ENCODE data around the gene SH3PXD2B.
A peak's percentile ranks its signal among the peaks of the same experiment; 100 is the strongest.
"Not testable (repeated sequence)": the region's sequence is repeated elsewhere in the genome, so short reads cannot be mapped to it uniquely, and the experiment has no call there.

The SH3PXD2B gene

DNA sequence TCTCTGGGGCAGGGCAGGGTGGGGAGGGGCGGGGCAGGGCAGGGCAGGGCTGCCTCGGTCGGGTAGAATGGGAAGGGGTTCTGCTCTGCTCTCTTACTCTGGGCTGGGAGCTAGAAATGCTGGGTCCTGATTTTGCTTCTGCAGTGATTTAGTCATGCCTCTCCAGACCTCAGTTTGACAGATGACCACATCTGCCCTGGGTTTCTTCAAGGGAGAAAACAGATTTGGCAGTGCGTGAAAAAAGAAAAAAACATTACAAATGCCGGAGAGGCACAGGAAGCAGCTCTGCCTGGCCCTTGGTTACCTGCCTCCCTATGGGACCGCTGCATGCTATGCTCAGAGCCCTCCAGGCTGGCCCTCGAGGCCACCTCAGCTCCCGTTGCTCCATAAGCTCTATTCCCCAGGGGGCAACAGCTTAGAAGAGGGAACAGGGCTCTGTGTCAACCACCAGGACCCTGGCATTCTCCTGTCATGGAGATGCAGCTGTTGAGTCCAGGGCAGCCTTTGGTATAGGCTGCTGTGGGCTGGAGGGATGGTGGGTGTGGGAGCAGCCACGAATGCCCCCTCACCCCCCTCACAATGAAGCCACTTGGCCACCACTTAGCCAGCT is 117.5 kb downstream of the SH3PXD2B start:
- DNase-seq = no peak
- in situ Hi-C loops (cut with HindIII; ENCODE audit: low pct_ligation_motif_present, low pct_unique_long_range_greater_than_20kb, low sequenced_read_pairs) = no loop called here

DNA sequence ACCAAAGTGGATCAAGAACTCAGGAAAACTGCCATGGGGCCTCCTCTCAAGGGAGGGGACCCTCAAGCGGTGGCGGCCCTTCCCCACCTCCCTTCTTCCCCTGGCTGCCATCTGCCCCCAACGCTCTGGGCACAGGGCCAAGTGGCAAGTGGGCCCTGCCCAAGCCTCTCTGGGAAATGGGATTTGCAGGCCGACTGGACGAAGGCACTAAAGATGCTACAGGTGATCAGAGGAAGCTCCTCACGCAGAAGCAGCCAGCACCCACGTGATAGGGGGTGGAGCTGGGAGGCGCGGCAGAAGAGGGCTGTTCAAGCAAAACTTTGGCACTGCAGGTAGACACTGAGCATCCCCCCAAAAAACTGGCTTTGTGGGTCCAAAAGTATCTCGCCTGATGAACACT is 118.1 kb downstream of the SH3PXD2B start:
- DNase-seq = no peak
- in situ Hi-C loops (cut with HindIII; ENCODE audit: low pct_ligation_motif_present, low pct_unique_long_range_greater_than_20kb, low sequenced_read_pairs) = no loop called here

DNA sequence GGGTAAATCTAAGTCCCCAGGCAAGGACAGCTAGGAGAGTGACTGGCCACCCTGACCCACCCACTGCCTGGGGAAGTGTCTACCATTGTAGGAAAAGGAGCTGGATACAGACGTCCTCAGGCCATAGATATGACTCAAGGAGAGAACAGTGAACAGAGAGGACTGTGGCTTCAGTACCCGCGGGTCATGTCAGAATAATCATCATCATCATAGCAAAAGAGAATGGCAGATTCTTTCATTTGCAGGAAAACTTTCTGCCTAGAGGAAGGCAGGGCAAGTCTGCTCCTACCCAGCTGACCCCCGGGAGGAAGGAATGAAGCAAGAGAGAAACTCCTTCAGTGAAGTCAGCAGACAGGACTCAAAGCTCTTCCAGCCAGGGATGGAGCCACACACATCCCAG is 118.6 kb downstream of the SH3PXD2B start:
- no peak for DNase-seq
- in situ Hi-C loops (cut with HindIII; ENCODE audit: low pct_ligation_motif_present, low pct_unique_long_range_greater_than_20kb, low sequenced_read_pairs) = no loop called here

DNA sequence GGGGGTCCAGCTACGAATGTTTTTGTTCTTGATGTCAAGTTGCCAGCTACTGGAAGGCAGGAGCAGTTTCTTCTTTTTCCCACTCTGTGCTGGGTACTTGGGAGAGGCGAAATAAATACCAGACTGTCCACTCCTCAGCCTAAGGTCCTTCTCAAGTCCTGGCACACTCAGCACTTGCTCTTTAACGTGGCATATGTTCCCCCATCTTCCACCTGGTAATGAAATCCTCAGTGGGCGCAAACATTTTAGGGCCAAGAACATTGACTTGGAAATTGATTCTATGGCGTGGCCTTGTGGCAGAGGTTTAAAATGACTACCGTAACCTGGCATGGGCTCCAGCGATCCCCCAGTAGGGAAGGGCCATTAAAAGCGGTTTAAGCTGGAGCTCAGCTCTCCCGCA is 119.7 kb downstream of the SH3PXD2B start:
- in situ Hi-C loops (cut with HindIII; ENCODE audit: low pct_ligation_motif_present, low pct_unique_long_range_greater_than_20kb, low sequenced_read_pairs) = no loop called here
- DNase-seq = no peak

DNA sequence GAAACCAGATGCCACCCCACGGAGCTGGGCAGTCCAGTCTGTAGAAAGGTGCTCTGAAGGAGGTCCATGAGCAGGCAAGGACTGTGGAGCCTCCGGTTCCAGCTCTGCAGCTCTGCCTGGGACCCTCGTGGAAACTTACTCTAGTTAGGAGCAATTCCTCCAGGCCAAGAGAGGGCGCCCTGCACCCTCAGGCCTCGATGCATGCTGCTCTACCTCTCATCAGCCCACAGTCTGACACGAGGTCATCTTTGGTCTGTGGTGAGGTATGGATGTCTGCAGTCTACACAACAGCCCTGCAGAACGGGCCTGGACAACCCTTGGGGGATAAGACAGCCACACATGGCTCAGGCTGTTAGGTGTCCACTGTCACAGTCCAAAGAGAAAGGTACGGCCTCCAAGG is 120.1 kb downstream of the SH3PXD2B start:
- no peak for DNase-seq
- in situ Hi-C loops (cut with HindIII; ENCODE audit: low pct_ligation_motif_present, low pct_unique_long_range_greater_than_20kb, low sequenced_read_pairs) = no loop called here

DNA sequence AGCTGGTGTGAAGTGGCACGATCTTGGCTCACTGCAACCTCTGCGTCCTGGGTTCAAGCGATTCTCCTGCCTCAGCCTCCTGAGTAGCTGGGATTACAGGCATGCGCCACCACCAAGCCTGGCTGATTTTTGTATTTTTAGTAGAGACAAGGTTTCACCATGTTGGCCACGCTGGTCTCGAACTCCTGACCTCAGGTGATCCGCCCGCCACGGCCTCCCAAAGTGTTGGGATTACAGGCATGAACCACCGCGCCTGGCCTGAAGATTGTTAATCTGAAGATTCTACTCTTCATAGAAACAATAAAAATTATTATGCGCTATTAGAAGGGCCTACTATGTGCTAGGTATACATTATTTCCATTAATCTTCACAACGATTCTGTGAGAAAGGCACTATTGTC is 127.4 kb downstream of the SH3PXD2B start:
- in situ Hi-C loops (cut with HindIII; ENCODE audit: low pct_ligation_motif_present, low pct_unique_long_range_greater_than_20kb, low sequenced_read_pairs); DNase-seq: not testable (repeated sequence)

DNA sequence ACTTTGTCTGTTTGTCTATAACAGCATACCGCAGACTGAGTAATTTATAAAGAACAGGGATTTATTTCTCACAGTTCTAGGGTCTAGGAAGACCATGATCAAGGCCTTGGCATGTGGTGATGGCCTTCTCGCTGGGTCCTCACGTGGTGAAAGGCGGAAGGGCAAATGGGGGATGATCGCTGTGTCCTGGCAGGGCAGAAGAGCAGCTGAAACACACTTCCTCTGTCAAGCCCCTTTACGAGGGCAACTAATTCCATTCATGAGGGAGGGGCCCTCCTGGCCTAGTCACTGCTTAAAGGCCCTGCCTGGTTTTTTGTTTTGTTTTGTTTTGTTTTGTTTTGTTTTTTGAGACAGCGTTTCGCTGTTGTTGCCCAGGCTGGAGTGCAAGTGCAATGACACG is 128.9 kb downstream of the SH3PXD2B start:
- in situ Hi-C loops (cut with HindIII; ENCODE audit: low pct_ligation_motif_present, low pct_unique_long_range_greater_than_20kb, low sequenced_read_pairs) = no loop called here
- no peak for DNase-seq

DNA sequence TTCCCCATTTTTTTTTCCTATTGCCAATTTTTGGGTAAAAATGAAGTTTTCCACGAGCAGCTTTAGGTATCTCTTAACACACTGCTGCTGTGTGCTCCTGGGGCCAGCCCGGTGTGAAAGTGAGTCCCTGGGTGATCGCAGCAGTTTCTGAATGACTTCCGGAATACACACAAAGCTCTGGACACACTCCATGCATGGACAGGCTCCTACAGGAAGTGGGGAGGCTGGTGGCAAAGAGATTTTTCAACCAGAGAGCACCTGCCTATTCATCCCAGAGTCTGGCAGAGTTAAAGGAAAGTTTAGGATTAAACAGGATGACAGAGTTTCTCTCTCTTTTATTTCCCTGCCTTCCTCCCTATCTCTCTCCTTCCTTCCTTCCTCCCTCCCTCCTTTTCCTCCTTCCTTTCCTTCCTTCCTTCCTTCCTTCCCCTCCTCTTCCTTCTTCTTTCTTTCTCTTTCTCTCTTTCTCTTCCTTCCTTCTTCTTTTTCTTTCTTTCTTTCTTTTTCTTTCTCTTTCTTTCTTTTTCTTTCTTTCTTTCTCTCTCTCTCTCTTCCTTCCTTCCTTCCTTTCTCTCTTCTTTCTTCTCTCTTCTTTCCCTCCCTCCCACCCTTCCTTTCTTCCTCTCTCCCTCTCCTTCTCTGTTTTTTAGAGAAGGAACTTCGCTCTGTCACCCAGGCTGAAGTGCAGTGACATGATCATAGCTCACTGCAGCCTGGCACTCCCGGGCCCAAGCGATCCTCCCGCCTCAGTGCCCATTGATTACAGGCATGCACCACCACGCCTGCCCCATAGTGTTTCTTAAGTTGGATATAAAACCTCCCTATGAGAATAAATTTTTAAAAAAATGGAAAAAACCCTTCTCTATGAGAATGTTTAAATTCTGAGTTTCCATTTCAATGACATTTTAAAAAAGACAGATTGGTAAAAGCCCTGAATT is 132.0 kb downstream of the SH3PXD2B start:
- DNase-seq = peak; percentile 3
- in situ Hi-C loops (cut with HindIII; ENCODE audit: low pct_ligation_motif_present, low pct_unique_long_range_greater_than_20kb, low sequenced_read_pairs) = no loop called here

DNA sequence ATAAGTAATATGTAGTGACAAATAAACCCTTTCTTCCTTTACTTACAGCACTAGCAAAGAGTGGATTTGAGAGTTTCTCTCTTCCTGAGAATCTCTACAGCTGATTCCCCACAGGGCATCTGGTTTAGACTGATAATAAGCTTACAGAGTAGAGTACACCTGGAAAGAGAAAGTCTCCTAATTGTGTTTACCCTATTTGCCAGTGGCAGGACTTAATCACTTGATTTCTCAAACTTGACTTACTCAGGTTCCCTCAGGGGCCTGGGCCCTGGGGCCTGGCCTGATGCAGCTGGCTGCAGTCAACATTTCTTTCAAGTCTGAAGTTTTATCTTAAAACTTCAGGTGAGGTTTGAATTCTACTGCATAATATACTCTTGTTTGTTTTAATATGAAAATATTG is 132.7 kb downstream of the SH3PXD2B start:
- in situ Hi-C loops (cut with HindIII; ENCODE audit: low pct_ligation_motif_present, low pct_unique_long_range_greater_than_20kb, low sequenced_read_pairs) = no loop called here
- DNase-seq = no peak

DNA sequence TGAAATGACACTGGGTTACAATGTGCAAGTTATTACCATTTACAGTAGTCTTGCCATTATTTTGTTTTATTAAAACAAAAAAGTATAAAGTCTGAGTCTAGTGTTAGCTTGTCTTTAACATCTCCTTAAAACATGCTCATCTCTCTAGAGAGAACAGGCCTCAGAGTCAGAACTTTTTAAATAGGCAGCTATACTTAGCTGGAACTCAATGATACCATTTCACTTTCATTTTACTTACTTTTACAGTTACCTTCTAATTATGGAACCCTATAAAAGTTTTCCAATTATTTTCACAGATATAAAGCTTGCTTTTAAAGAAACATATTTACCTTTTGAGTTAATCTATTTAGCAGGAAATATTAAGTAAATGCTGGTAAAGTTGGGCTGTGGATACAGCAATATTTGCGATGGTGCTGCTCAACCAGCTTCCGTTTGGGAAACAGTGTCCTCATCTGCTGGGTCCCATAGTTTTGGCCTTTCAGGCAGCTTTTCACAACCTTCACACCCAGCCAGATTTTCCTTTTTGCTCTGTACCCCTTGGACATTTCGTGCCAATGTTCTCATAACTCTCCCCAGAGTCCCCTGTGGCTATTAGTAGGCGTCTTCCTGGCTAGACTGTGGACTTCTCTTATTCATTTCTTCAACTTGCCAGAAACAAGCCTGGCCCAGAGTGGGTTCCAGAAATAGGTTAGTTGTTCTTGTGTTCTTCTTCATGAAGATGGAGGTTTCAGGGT is 134.4 kb downstream of the SH3PXD2B start:
- in situ Hi-C loops (cut with HindIII; ENCODE audit: low pct_ligation_motif_present, low pct_unique_long_range_greater_than_20kb, low sequenced_read_pairs) = no loop called here
- DNase-seq = no peak

DNA sequence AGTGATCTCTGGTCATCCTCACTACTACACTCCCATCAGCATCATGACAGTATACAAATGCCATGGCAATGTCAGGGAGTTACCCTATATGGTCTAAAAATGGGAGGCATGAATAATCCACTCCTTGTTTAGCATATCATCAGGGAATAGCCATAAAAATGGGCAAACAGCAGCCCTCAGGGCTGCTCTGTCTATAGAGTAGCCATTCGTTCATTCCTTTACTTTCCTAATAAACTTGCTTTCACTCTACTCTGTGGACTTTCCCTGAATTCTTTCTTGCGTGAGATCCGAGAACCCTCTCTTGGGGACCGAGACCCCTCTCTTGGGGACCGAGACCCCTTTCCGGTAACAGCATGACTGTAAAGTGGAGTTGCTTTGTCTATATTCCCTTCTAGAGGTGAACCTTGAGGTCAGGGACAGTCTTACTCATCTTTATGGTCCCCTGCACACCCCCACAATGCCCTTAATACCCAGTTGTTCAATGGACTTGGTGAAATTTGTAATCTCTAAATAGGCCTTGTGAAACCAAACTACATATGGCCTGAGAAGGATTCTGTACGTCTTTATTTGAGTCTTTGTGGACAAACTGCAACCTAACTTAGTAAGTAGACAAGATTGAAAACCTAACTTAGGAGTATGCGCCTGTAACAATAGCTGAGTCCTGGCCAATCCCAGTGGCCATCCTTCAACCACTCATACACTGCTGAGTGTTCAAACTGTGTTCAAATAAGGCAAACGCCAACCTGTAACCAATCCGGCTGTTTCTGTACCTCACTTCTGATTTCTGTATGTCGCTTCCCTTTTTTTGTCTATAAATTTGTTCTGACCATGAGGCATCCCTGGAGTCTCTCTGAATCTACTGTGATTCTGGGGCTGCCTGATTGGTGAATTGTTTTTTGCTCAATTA is 138.5 kb downstream of the SH3PXD2B start:
- no peak for DNase-seq
- in situ Hi-C loops (cut with HindIII; ENCODE audit: low pct_ligation_motif_present, low pct_unique_long_range_greater_than_20kb, low sequenced_read_pairs) = no loop called here

DNA sequence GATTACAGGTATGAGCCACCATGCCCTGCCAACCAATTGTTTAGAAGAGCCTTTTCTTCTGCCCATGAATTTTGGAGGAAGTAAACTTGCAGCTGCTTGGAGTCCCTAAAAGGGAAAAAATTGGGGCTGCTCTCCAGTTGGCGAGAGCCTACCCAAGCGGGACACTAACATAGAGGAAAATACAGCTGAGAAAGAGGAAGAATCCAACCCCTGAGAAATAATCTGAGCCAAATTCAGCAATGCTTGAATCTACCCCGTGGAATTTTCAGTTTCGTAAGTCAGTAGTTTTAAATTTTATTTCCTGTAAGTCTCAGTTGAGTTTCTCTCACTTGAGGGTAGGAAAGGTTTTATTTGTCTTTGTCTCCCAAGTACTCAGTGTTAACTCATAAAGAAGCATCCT is 140.4 kb downstream of the SH3PXD2B start:
- in situ Hi-C loops (cut with HindIII; ENCODE audit: low pct_ligation_motif_present, low pct_unique_long_range_greater_than_20kb, low sequenced_read_pairs) = no loop called here
- no peak for DNase-seq

DNA sequence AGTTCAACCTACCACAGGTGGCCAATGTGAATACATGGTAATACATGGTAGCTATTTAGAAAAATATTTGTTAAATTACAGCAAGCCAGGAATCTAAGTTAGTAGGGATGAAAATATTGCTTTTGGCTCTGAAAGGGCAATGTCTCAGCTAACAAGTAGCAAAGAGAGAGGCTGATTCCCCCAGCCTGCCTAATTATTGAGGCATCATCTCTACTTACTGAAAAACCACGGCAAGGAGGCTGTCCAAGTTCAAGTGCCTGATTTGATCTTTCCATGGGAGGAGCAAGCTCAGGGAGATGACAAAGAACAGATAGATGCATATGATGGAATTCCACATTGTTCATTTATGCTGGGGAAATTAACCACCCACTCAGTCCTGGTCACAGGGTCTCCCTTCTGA is 142.0 kb downstream of the SH3PXD2B start:
- no peak for DNase-seq

DNA sequence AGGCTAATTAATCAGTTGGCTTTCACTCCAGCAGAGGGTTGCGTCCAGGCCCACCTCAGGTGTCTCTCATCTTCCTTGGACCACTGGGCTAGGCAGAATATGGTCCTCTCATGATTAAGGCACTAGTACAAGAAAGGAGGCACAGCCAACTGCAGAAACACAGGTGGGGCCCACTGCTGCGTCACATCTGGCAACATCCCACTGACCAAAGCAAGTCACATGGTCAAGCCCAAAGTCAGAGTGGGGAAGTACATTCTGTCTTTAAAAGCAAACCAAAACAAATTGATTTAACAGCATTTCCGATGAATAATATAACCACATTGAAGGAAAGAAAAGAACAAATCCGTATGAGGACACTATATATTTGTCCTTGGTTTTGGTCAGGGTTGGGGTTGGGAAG is 142.7 kb downstream of the SH3PXD2B start:
- no peak for DNase-seq
- in situ Hi-C loops (cut with HindIII; ENCODE audit: low pct_ligation_motif_present, low pct_unique_long_range_greater_than_20kb, low sequenced_read_pairs) = no loop called here

More for the DNA sequence above, 142.0 kb downstream of the SH3PXD2B start:
- in situ Hi-C loops (cut with HindIII; ENCODE audit: low pct_ligation_motif_present, low pct_unique_long_range_greater_than_20kb, low sequenced_read_pairs) = no loop called here

DNA sequence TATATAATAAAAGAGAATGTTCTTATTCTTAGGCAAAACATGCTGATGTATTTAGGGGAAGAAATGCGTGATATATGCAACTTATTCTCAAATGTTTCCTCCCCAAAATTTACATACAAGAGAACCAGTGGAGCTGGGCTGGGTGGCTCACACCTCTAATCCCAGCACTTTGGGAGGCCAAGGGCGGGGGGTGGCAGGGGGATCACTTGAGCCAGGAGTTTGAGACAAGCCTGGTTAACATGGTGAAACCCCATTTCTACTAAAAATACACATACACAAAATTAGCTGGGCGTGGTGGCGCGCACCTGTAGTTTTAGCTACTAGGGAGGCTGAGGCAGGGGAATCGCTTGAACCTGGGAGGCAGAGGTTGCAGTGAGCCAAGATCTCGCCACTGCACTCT is 143.3 kb downstream of the SH3PXD2B start:
- in situ Hi-C loops (cut with HindIII; ENCODE audit: low pct_ligation_motif_present, low pct_unique_long_range_greater_than_20kb, low sequenced_read_pairs) = no loop called here
- DNase-seq = no peak

DNA sequence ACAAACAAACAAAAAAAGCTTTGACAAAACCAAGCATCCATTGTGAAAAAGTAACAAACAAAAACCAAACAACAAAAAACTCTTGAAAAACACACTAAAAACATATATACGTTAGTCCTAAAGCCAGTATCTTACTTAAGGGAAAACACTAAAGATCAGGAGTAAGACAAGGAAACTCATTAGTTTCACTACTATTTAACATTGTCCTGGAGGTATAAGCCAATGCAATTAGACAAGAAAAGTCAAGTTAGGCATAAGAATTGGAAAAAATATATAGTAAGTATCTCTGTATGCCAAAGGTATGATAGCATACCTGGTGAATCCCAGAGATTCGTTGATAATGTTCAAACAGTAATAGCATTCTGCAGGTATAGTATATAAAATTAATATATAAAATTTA is 148.9 kb downstream of the SH3PXD2B start:
- in situ Hi-C loops (cut with HindIII; ENCODE audit: low pct_ligation_motif_present, low pct_unique_long_range_greater_than_20kb, low sequenced_read_pairs) = no loop called here
- DNase-seq = no peak

DNA sequence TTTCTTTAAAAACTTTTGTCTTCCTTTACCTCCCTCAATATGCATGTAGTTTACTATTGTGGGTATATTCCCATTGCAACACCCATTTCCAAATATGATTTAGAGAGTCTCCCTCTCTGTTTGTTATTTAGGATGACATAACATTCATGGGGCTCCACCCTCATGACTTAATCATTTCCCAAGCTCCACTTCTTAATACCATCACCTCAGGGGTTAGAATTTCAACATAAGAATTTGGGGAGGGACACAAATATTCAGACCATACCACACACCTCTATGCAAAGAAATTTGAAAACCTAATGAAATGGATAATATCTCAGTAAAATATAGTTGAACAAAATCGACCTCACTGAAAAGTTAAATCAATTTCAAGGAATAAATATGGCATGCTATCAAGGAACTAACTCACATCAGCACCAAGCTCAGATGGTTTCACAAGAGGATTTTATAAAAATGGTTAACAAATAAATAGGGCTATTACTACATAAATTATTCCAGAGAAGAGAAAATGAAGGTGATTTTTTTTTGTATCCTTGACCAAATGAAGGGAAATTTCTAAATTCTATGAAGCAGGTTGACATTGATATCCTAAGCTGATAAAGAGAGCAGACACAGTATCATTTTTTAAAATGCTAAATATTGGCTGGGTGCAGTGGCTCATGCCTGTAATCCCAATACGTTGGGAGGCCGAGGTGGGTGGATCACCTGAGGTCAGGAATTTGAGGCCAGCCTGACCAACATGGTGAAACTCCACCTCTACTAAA is 150.6 kb downstream of the SH3PXD2B start:
- in situ Hi-C loops (cut with HindIII; ENCODE audit: low pct_ligation_motif_present, low pct_unique_long_range_greater_than_20kb, low sequenced_read_pairs) = no loop called here
- no peak for DNase-seq

DNA sequence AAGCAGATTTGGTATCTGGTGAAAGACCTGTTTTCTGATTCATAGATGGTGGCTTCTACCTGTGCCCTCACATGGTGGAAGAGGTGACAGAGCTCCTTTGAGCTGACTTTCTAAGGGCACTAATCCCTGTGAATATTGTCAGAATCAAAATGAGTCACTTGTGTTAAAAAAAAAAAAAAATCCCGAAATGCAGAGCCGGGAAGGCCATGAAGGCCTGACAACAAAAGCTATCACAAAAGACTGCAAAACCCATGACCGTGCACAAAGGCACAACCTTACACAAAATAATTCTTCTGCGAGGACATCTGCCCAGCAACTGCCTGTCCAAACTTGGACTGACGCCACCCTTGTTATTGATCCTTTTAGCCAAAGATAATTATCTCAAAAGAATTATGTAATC is 151.2 kb downstream of the SH3PXD2B start:
- in situ Hi-C loops (cut with HindIII; ENCODE audit: low pct_ligation_motif_present, low pct_unique_long_range_greater_than_20kb, low sequenced_read_pairs) = no loop called here
- no peak for DNase-seq

Data from ACHN (cell line).